Central memory CD4-positive, alpha-beta T cell (primary cell): ENCODE data around the gene RUFY4.
"Not testable (repeated sequence)": the region's sequence is repeated elsewhere in the genome, so short reads cannot be mapped to it uniquely, and the experiment has no call there.

ENCODE experiments used
- DNase-seq: peaks from one replicate; pipeline ENCODE4 v3.0.0; 2022

The RUFY4 gene

GRCh38 chr2:218031771-218032257 lies 37.2 kb upstream of the RUFY4 start:
- no peak for DNase-seq

DNA sequence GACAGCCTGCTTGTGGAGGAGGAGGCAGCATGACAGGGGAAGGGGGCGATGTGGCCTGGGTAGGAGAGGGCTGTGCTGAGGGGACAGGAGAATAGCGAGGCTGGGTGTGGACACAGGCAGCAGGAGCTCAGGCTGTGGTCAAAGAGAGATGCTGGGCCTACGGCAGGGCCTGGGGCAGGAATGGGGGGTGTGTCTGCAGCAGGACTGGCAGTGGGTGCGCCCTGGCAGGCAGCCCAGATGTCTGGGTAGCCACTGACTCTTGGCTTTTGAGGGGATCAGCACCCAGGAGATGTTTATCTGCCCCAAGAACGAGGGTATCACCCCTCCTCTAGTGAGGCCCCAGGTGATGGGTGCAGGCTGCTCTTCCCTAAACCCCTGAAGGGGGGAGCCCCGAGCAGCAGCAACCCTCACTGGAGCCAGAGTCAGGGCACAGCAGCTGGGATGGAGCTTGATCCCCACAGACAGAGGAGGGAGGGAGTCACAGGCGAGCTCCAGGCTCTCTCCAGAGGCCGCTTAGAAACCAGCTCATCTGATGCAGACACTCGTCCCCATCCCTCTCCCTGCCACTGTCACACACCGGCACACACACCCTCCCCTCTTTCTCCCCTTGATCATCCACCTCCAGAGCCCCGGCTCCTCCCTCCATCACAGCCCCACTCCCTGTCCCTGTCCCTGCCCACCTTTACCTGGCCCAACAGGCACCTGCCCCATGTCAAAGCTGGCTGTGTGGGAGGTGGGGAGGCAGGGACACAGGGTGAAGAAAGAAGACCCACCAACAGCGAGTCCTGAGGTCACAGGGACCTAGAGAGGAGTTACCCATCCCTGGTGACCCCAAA lies 36.5 kb upstream of the RUFY4 start:
- DNase-seq: no peak

DNA sequence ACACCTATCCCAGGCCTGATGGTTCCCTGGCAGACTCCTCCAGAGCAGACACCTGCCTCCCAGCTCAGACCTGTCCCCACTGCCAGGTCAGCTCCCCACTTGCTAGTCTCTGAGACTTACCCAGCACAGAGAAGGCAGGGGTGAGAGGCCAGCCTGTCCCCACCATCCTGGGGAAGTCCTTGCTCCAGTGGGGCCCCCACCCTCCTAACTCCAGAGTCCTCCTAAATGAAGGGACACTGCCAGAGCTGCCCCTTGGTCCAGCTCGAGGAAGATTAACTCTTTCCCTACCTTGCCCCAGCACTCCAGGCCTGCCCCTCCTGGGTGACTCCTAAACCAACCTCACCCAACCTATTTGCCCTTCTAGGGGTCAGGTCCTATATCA lies 35.9 kb upstream of the RUFY4 start:
- DNase-seq: no peak

DNA sequence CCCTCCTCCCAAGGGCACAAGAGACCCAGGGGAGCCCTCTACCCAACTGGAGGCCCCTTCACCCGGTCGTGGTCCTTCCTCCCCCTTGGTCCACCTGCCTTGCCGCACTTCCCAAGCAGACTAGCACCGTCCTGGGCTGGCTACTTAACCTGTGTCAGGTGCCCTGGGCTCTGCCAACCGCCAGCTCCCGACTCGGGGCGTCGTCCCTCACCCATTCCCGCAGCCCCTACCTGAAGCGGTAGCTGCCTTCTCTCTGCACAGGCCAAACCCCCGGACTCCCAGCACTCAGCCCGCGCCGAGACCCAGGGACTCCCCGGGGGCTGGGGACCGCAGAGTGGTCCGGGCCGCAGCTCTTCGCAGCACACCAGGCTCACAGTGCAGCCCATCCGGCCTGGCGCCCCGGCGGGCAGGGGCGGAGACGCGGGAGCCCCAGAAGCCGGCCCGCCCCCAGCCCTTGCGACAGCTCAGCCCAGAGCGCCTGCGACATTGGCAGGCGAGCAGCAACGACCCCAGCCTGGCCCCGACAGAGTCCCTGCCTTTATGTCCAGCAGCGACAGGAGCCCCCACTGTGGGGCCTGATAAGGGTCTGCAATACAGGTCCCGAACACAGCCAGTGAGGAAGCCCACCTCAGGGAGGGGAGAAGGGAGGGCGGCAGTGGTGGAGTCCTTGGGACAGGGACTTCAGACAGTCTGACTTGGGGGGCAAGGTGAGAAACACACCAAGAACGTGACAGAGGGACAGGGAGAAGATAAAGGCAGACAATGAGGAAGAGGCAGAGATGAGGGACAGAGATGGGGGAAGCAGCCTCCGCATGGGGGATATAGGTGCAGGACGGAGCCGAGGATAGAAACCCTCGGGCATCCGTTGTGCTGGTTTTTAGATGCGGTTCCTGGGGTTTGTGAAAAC lies 35.2 kb upstream of the RUFY4 start:
- DNase-seq: no peak

DNA sequence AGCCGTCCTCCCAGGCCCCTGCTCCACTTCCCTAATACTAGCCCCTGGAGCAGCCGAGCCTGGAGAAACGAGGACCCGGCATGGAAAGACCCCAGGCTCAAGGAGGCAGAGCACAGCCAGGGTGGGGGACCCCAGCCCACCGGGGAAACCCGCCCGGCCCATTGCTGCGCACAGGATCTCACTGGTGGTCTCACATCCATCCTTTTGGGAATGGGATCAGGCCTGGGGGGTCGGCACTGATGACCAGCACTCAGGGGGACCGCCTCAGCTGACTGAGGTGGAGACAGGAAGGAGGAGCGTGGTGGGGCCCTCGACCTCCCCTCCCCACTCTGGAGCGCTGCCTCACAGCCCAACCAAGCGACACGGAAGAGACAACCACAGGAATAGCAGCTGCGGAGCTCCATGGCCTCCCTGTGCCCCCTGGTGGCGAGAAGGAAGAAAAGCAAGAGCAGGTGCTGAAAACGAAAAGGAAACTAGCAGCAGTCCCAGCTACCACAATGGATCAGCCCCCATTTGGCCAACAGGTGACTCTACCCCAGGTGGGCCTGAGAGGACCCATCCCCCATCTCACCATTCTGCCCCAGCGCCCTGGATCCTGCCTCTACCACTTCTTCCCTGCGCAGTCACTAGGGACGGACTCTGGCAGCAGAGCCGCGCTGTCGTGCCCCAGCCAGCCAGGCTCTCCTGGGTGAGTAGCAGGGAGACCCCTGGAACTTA lies 34.4 kb upstream of the RUFY4 start:
- DNase-seq: peak; percentile 70

- DNase-seq: no peak
Measured at GRCh38 chr2:218035463-218036100, 33.5 kb upstream of the RUFY4 start.

- no peak for DNase-seq
Measured at GRCh38 chr2:218036371-218036770, 32.7 kb upstream of the RUFY4 start.

DNA sequence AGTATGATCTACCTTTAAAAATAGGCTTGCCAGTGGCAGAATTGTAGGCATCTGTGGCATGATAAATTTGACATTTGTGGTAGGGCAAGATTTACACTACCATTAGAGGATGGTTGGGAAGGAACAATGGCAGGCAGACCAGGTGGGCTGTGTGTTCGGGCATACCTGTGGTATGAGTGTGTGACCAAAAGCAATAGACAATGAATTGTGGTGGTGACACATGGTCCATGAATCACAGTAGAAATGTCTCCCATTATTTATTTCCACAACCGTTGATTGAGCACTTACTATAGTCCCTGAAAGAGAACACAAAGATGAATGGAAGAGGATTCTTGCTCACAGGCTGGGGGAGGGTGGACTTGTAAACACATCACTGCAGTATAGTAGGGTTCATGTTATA lies 29.9 kb upstream of the RUFY4 start:
- DNase-seq: no peak

DNA sequence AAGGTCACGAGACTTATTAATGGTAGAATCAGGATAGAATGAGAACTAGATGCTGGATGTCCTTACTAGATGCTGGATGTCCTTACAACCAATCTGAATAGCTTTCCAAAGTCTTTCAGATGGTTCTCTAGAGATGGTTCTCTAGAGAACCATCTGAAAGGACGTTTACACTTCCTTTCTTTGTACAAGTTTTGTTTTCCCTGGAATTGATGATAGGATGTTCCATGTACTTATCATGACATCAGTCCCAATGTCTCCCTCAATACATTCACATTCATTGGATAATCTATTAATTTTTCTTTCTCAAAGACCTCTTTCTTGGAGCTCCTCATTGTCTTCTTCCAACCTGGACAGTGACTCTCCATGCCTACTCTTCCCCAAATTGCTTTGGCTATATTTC lies 28.2 kb upstream of the RUFY4 start:
- no peak for DNase-seq

- DNase-seq: no peak
Measured at GRCh38 chr2:218041302-218042168, 27.5 kb upstream of the RUFY4 start.

DNA sequence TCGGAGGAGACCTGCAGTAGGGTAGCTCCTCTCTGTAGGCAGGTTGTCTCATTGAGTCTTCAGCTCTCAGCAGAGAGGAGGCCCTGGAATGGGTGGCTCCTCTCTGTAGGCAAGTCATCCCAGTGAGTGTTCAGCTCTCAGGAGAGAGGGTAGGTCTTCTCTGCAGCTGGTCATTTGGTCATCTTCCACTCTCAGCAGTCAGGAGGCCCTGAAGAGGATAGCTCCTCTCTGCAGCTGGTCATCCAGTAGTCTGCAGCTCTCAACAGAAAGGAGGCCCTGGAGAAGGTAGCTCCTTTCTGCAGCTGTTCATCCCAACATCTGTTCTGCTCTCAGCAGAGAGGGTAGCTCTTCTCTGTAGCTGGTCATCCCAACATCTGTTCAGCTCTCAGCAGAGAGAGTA lies 26.0 kb upstream of the RUFY4 start:
- no peak for DNase-seq

DNA sequence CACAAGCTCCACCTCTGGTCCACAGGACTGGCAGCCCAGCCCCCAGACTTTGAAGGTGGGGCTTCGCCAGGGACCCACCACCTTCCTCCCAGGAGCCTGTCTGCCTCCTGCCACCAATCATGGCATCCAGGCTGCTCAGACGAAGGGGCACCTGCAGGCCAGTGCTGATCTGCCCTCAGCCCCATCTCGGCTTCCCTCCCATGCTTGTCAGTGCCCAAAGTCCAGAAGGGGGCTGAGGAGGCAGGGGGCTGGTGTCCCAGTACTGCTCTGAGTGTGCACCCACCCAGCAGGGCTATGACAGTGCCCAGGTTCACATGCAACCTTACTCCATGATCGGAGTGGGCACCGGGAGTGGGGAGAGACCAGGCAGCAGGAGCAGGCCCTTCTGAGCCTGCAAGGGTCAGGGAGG lies 25.3 kb upstream of the RUFY4 start:
- DNase-seq: no peak

- not testable (repeated sequence) for DNase-seq
Measured at GRCh38 chr2:218044599-218044998, 24.5 kb upstream of the RUFY4 start.

DNA sequence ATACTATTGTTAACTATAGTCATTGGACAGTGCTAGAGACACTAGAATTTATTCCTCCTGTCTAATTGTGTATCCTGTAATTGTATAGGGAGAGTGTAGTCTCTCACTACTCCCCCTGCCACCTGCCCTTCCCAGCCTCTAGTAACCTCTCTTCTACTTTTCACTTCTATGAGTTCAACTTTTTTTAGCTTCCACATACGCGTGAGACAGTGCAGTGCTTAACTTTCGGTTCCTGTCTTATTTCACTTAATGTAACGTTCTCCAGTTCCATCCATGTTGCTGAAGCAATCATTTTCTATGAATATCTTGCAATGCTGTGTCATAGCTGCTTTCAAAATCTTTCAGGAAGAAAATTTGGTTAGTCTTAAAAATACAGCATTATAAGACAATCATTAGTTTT lies 22.8 kb upstream of the RUFY4 start:
- DNase-seq: no peak

DNA sequence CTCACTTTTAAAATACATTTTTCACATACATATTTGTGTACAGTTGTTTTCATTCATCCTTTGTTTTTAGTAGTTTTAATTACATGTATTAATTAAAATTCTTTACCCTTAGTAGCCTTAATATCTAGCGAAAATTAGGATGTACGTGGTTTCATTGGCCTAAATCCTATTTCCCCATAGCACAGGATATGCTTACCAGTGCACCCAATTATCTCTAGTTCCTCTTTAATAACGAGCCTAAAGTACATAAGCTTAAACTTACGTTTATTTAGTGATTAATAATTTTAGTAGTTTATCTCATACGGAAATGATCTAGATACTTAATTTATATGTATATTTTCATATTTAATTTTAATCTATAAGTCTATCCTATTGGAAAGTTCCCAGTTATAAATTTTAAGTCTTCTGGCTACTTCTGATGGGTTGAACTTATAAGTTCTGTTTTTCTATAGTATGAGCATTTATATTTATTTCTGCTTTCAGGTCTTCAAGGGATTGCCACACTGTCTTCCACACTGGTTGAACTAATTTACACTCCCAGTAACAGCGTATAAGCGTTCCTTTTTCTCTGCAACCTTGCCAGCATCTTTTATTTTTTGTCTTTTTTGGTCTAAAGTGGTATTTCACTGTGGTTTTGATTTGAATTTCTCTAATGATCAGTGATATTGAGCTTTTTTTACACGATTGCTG lies 21.4 kb upstream of the RUFY4 start:
- DNase-seq: no peak

DNA sequence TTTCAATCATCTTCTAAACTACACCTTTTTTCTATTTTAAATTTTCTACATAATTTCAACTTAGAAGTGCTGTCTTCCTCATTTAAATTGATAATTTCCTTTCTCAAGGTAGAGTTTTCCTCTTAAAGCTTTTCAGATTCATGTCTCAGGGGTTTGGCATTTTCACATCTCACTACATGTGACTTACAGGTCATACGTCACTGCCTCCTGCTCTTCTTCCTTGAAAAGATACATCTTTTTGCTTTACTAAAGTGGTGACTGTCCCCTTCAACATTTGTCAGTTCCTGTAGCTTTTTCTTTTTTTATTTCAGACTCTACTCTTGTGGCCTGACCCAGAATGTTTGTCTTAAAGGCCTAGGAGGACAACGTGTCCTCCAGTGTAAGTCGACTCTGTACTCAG lies 17.1 kb upstream of the RUFY4 start:
- DNase-seq: no peak

- DNase-seq: no peak
Measured at GRCh38 chr2:218059289-218059688, 9.8 kb upstream of the RUFY4 start.

DNA sequence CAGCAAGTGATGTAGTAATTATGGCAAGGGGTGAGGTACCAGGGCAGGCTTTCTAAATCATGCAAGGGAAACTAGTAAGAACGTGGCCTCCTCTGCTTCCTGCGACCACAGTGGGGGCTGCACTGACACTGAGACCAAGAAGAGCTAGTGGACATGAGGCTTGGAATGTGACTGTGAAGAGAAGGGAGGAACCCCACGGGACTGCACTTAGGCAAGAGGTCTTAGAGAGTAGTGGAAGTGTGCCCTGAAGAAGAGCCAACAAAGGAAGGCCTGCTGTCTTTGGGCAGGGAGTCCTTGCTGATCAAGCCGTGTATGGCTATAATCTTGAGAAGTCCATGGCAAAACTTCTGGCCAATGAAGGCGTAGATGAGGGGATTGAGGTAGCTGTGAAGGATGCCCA lies 8.9 kb upstream of the RUFY4 start:
- no peak for DNase-seq

- DNase-seq: no peak
Measured at GRCh38 chr2:218060950-218061660, 7.9 kb upstream of the RUFY4 start.

DNA sequence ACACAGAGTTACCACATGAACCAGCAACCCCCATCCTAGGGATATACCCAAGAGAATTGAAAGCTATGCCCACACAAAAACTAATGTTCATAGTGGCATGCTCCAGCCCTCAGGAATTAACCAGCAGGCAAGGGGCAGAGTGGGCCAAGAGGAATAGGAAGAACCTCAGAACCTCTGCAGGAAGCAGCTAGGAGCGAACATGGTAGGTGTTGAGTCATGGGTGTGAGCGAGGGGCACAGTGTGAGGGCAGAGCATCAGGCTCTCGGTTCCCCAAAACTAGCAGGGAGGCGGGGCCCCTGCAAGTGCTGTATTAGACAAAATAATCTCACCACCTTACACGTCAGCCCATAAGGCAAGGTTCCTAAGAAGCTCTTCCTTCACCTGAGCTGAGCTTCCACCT lies 5.6 kb upstream of the RUFY4 start:
- no peak for DNase-seq
